Stimulated activated CD8-positive, alpha-beta memory T cell treated with anti-CD3 and anti-CD28 coated beads, Interleukin-15, amount 100 ng/mL, for 1 hour (primary cell): ENCODE results near the gene FBXW4.
"Not testable (repeated sequence)": the region's sequence is repeated elsewhere in the genome, so short reads cannot be mapped to it uniquely, and the experiment has no call there.

Experiments used
- DNase-seq: peaks from one replicate; pipeline ENCODE4 v3.0.0-alpha.2; 2020; ENCODE audit warnings: low read depth

The FBXW4 gene

DNA sequence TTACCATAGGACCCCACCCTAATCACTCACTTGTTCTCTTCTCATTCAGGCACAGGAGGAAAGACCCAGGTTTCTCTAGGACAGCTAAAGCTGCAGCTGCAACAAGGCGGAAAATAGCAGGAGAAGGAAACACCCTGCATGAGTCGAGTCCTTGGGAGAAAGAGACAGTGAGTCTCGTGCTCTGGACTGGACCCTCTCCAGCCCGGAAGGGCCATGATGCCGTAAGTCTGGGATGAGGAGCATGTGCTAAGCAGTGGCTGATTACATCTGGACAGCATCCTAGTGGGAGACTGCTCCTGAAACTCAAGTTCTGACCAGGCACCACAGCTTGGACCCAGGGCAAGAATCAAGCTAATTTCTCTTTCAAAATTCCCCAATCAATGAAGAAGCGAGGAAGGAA, 39.4 kb downstream of the FBXW4 start:
- no peak for DNase-seq

DNA sequence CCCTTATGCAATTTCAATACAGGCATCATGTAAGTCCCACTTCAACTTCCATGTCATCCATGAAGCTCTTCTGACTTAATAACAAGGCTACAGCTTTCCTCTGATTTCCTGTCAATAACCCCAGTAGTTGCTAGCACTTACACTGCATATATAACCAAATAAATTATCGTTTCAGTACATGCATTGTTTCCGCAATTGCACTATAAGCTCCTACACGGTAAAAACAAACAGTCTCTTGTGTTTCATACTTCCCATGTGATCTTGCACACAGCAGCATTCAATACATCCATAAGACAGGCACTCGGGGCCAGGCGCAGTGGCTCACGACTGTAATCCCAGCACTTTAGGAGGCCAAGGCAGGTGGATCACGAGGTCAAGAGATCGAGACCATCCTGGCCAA, 41.4 kb downstream of the FBXW4 start:
- DNase-seq, result no peak

DNA sequence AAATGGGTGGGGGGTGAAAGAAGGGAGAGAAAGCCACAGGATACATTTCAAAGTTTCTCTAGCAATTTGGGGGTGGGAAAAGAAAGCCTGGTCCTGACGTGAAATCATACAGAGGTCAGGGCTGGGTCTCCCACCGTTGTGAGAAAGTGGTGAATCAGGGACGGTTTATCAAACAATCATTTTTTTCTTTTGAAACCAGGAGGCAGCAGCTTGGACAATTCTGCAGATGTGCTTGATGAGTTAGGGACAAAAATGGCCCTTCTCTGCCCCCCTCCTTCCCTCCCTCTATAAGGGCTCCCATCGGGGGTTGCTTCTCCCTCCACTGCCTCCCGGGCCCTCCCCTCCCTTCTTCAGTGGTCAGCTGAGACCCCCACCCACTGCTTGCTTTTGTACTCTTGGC, 43.6 kb downstream of the FBXW4 start:
- no peak for DNase-seq

DNA sequence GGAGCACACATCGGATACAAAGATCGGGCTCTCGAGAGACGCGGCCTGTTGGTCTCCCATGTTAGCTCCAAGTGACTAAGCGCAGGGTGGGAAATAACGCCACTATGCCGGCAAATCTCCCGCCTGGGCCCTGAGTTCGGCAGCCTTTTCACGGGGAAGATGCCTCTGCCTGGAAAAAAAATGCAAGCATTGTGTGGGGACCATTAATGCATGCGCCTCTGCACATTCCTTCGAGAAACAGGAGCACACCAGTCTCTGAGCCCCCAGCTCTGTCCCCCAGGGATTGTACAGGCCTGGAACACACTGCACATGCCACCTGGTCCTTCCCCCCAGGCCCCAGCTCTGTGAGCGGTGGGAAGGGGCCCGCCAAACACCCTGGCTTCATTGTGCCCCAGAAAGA, 44.1 kb downstream of the FBXW4 start:
- DNase-seq, result no peak

DNA sequence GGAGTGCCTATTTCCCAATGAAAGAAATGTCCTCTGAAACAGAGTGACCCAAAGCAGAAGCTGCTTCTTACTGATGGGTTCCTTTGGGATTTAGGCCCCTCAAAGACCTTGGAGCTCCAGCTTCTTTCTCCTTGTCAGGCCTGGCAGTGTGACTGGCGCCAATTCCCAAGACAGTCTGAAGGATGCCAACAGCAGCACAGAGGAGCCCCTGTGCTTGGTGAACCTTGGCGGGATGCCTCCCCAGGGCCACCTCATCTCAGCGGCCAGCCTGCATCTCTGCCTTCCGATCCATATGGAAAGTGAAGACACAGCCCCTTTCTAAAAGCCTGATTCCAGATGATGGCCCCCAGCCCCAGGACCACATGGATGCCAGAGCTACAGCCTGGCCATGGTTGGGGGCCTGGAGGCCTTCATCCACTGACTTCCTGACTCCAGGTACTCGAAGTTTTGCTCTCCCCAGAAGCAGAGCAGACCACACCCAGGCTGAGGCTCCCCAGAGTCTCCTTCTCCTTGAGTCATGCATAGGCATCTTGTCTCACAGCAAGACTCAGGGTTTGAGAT, 45.4 kb downstream of the FBXW4 start:
- DNase-seq, result no peak

DNA sequence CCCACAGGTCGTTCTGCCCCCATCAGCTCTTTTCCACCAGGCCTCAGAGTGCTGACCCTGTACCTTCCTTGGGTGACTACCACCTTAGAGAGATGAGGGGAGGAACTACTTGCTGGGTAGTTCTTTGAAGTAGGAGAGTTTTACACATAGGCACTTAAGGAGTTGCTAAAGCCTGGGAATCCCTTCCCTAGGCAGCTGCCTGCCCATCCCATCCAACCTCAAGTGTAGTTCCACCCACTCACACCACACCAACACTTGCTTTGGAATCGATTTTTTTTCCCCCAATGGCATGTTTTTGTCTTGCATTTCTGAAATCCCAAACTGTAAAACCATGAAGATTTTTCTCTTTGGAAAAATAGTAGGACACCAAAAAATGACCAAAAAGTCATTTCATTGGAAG, 47.7 kb downstream of the FBXW4 start:
- DNase-seq, result no peak

DNA sequence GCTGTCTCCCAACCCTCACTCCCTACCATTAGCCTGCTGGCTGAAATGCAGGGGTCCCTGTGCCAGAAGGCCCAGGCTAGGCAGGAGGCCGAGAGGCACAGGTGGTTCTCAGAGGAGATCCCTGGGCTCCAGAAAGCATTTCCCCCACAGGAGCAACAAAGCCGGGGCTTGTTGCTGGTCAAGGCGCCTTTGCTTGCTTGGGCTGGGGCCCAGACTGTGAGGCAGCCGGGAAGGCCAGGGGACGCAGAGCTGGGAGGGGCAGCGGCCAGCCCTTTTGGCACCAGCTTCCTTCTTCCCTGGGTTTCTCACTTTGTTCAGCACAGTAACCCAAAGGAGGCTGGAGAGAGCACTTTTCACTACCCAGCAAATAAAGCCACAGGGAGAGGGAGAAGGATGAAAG, 48.6 kb downstream of the FBXW4 start:
- DNase-seq, result no peak

DNA sequence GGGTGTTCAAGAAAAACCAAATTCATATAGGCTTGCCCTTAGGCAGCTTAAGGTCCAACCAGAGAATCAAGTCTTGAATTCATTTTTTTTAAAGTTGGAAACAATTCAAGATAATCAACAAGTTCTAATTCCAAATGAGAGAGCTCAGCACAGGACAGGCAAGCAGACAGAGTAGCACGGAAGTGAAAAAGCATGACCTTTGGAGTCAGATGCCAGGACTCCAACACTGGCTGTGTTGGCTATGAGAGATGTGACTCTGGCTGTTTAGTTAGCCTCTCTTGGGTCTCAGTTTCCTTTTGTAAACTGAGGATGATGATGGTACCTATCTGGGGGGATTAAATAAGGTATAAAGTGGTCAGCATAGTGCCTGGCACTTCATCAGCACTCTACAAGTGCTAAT, 49.3 kb downstream of the FBXW4 start:
- DNase-seq, result no peak

DNA sequence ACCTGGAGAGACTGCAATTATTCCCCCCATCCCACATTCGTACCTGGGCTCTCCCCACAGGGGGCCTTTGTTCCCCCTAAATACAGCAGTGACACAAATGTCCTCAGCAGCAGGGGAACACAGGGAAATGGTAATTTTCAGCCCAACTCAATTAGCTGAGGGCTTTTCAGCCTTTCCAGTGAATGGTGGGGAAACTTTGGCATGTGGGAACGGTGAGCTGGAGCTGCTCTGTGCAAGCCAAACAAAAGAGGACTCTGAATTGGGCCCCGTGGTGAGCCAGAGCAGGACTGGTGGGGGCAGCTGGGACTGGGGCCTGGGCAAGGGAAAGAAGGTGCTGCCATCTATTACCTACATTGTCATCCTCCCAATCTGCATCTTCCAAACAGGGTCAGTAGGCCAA, 51.0 kb downstream of the FBXW4 start:
- DNase-seq, result no peak

DNA sequence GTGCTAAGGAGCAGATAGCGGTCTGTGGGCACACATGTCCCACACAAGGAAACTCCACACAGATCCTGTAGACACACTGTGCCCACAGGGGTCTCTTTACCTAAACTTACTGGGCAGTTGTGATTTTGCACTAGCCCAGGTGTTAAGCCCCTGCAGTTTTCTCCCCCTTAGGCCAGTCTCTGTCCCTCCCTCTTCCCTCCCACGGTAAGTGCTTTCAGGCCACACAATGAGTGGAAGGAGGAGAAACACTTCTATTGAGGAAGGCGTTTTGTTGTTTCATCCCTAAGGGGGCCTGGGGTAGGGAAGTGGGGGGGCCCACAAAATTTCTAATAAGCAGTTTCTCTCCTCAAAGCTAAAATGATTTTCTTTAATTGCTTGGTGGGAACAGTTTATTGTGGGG, 51.4 kb downstream of the FBXW4 start:
- DNase-seq, result no peak

DNA sequence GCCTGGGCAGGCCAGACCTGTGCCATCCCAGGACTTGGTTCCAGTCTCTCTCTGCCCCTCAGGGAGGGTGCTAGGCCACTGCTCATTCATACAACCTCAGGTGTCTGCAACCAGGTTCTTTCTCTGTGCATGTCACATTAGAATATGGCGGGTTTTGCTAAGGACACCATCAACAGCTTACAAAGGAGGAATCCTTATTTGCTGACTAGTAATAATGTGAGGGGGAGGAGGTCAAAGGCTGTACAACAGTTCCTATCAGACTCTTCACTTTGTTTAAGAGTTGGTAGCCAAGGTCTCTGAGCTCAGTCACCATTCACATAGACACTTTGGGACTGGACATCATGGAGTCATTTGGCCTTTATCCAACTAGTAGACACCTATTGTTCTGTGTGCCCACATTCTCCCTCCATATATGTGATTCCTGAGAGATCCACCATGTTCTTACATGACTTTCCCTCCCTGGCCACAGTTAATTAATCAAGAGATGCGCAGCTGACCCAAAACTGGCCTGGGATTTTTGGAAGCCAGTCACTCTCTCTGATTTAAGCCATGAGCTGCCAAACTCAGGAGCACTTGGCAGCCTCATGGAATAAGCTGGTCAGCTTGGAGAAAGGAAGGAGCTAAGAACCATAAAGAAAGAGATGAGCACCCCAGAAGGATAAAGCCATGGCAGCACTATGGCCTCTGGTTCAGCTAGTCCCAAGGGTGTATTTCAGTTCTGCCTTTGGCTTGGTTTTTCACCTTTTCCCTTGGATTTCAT, 55.6 kb downstream of the FBXW4 start:
- DNase-seq, result no peak

DNA sequence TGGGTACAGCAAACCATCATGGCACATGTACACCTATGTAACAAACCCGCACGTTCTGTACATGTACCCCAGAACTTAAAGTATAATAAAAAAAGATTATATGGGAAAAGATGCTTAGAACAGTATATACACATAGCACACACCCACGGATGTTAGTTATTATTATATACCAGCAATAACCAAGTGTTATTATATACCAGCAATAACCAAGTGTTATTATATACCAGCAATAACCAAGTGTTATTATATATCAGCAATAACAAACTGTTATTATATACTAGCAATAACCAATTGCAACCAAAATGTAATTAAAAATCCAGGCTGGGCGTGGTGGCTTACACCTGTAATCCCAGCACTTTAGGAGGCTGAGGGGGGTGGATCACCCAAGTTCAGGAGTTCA, 61.5 kb downstream of the FBXW4 start:
- not testable (repeated sequence) for DNase-seq

DNA sequence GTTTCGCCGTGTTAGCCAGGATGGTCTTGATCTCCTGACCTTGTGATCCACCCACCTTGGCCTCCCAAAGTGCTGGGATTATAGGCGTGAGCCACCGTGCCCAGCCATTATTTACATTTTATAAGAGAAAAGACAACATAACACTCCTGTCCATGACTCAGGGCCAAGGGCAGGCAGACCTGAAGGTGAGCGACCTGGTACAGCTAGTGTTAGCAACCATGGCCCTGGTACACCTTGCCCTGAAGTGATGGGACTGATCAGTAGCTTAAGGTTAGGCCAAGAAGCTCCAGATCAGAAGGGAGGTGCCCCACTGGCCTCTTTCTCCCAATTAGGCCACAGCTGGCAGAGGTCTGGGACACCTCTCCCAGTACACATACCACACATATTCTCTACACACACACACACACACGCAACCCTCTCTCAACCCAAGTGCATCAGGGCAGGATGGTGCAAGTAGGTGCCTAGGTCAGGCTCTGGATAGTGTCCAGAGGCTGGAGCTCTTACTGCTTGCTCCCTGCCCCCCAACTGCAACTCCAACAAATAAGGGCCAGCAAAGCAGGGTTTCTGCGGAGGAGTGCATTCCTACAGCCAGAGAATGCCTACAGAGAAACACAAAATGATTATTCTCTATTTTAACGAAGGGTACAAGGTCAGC, 63.0 kb downstream of the FBXW4 start:
- no peak for DNase-seq

DNA sequence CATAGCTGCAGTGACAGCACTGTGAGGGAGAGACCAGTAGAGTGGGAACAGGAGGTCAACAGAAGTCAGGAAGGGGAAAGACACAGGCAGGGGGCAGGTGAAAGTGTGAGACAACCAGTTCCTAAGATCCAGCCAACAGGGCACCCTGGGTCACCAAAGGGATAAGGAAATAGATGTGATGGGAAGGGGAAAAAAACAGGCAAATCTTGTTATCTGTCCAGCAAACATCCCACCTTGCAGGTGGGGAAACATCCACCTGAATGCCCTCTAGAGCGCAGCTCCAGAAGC, 64.4 kb downstream of the FBXW4 start:
- no peak for DNase-seq

DNA sequence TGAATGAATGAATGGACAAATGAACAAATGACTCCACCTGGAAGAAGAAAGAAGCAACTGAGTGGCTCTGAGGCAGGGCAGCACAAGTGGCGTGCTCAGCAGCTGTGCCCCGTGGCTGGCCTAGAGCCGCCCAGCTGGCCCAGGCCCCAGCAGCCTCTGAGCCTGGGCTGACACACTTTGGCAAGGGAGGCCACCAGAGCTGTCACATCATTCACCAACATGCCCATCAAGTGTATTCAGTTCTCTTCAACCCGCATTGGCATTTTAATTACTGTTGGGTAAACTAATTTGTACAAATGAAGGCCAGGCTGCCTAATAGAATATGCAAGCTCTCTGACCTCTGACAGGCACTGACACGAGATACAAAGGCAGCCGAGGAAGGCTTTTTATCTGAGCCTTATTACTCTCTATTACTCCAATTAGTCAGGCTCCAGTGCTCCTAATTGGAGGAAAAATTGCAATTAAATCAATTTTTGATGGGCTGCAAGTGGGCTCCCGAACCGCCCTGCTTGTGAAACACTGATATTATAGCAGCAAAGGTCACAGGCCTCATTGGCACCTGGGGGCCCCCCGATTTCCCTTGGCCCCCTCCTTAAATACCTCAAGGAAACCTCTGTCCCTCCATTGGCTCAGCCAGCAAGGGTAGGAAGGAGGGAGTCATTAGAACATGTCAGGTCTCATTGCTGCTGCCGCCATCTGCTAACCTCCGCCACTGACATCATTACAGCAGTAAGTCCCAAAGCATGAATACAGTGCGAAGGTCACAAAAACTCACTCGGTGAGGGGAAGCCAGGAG, 64.9 kb downstream of the FBXW4 start:
- DNase-seq, result no peak

DNA sequence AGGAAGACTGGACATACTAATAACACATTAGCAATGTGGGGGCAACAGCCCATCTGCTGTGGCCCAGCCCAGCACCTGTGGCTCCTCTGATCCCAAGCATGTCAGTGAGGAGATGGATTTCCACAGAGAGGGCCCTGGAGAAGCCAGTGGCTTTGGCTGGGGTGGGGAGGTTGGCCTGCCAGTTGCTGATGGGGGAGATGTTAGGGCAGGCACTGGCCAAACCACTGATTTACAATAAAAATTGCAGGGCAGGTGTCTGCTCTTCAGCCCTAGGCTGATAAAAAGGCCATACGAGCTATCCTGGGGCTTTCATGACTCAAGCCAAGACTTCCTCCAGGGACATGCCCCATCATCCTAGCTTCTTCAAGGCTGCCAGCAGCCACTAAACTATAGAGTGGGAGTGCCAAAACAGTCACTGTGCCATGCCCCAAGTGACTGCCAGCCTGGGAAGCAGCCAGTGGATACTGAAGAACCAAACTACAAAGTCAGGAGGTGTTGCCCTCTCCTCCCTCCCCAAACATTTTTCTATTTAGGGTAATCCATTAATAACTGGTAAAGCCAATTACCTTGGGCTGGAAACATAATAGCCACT, 69.1 kb downstream of the FBXW4 start:
- no peak for DNase-seq

DNA sequence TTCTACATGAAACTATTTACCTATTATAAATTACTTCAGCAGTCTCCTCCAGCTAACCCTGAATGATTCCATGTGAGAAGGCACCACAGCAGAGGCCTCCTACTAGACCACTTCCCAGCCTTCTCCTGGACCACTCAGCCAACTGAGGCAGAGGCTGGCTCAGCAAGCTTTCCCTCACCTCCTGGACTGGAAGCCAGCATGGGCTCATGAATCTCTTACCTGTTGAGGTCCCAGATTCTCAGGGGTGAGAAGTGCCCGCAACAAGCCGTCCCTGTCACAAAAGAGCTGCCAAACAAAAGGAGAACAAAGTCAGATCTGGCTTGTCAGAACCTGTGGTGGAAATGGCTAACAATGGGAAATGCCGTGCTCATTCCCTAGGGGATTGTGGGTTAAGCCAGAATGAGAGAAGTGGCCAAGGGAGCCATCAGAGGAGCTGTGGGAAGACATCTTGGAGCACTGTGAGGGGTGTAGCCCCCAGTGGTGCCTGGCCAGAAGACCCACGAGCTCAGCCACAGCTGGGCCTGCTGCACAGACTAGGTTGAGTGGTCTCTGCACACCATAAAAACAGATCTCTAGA, 70.4 kb downstream of the FBXW4 start:
- DNase-seq, result no peak

DNA sequence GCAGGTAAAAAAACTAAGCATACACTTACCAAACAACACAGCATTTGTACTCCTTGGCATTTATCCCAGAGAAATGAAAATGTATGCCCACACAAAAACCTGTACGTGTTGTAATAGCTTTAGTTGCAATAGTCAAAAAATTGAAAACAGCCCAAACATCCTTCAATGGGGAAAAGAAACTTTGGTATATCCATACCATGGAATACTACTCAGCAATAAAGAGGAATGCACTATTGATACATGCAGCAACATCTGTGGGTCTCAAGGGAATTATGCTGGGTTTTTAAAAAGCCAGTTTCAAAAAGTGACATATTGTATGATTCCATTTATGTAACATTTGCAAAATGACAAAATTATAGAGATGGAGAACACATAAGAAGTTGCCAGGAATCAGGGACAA, 71.4 kb downstream of the FBXW4 start:
- DNase-seq, result no peak

DNA sequence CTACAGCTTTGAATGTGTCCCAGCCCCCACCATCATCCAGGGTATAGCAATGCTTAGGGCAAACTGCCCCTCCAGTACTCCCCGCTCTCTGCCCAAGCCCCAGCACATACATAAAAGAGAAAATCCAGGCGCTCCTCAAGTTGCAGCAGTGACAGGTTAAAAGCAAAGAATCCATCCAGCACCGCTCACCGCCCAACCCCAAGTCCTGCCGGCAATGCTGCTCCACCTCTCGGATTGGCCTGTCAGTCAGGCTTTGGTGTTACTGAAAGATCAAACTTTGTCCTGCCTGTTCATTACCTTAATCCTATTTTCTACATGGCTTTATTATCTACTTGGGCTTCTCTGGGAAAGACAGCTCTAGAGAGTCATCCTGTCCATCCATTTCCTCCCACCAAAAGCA, 75.0 kb downstream of the FBXW4 start:
- no peak for DNase-seq

DNA sequence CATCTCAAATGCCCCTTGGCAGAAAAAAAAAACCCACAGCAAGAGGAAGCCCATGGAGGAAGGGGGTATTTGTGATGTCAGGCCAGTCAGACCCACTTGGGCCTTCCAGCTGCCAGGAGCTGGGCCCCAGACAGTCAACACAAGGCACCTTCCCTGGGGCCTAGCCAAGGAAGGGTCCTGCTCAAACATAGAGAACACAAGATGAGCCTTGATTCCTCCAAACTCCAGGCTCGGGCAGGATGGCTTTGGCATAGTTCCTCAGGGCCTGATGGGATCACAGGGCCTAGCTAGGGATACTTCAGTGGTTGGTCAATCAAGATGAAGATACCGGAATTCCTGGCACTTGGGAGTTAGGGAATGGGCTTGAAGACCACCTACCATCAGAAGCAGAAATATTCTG, 76.1 kb downstream of the FBXW4 start:
- DNase-seq, result no peak

DNA sequence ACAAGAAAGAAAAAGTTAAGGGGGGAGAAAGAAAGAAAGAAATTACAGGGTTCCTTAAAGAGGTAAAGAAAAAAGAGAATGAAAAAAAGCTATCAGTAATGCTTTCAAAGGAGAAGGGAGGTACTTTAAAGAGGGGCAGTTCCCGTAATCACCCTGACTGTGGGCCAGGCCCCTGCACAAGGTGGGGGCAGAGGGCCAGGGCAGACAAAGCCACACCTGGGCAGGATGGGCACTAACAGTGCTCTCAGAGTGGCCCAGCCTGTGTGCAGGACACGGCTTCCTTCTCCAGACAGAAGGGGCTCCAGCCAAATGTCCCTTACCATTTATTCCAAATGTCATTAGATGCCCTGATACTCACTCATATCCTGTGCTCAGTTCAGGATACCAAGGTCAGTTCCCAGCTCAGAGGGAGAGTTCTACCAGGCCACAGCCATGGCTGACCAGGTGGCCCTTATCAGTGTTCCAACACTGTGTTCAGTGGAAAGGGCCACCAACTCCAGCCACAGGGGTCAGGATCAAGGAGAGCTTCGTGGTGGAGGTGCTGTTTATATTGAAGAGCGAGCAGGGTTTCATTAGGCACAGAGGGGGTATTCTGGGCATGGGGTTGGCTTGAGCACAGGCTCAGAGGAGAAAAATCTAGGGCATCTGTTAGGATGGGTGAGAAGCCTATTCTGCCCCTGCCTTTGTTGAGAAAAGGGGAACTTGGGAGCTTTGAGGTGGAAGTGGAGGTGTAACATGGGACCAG, 77.0 kb downstream of the FBXW4 start:
- DNase-seq, result no peak
